Neural cell (in vitro differentiated cells): Measurements from ENCODE around the gene PAMR1.

Experiments
- EP300 ChIP-seq: fragments of 450-650 bp; conservative IDR thresholded peaks from 2 replicates; pipeline ENCODE4 v1.6.1; 2014; ENCODE audit warnings: antibody characterized with exemption, mild to moderate bottlenecking, moderate library complexity; ENCODE audit not compliant: poor library complexity, severe bottlenecking
- MXI1 ChIP-seq: fragments of 450-650 bp; conservative IDR thresholded peaks from 2 replicates; pipeline ENCODE4 v1.6.1; 2014; ENCODE audit warnings: antibody characterized with exemption, mild to moderate bottlenecking; ENCODE audit not compliant: poor library complexity, severe bottlenecking
- POLR2AphosphoS5 ChIP-seq: IDR thresholded peaks from 2 replicates; pipeline ENCODE4 v1.6.1; 2012
- SMC3 ChIP-seq: fragments of 450-650 bp; conservative IDR thresholded peaks from 2 replicates; pipeline ENCODE4 v1.6.1; 2014; ENCODE audit warnings: antibody characterized with exemption, mild to moderate bottlenecking, moderate library complexity; ENCODE audit not compliant: poor library complexity
- TF ChIP-seq, protein P1 (sequence below): fragments of 450-650 bp; IDR thresholded peaks from 2 replicates; pipeline ENCODE4 v1.5.1; 2014; ENCODE audit warnings: antibody characterized with exemption, mild to moderate bottlenecking, moderate library complexity; ENCODE audit not compliant: poor library complexity, severe bottlenecking
- TF ChIP-seq, protein P2 (sequence below): IDR thresholded peaks from 2 replicates; pipeline ENCODE4 v1.6.1; 2012; ENCODE audit warnings: borderline replicate concordance

DNA sequence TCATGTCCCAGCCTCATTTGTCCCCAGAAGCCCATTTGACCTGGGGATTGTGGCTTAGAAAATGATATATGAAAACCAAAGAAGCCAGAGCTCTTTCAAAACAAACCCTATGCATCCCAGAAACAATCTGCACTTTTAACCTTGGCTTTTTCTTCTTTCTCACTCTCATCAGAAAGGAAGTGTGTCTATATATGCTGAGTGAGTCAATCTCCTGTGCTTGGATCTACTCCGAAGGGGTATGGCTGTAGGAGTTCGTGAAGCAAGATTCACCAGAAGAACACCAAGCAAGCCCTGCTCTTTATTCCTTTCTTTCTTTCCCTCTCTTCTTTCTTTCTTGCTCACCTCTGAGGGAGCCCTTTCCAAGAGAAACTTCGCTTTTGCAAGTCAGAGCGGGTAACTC is 636 bp downstream of the PAMR1 start:
- TF ChIP-seq, protein P1, sequence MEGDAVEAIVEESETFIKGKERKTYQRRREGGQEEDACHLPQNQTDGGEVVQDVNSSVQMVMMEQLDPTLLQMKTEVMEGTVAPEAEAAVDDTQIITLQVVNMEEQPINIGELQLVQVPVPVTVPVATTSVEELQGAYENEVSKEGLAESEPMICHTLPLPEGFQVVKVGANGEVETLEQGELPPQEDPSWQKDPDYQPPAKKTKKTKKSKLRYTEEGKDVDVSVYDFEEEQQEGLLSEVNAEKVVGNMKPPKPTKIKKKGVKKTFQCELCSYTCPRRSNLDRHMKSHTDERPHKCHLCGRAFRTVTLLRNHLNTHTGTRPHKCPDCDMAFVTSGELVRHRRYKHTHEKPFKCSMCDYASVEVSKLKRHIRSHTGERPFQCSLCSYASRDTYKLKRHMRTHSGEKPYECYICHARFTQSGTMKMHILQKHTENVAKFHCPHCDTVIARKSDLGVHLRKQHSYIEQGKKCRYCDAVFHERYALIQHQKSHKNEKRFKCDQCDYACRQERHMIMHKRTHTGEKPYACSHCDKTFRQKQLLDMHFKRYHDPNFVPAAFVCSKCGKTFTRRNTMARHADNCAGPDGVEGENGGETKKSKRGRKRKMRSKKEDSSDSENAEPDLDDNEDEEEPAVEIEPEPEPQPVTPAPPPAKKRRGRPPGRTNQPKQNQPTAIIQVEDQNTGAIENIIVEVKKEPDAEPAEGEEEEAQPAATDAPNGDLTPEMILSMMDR = no peak
- TF ChIP-seq POLR2AphosphoS5 = no peak
- no peak for TF ChIP-seq EP300
- TF ChIP-seq, protein P2, sequence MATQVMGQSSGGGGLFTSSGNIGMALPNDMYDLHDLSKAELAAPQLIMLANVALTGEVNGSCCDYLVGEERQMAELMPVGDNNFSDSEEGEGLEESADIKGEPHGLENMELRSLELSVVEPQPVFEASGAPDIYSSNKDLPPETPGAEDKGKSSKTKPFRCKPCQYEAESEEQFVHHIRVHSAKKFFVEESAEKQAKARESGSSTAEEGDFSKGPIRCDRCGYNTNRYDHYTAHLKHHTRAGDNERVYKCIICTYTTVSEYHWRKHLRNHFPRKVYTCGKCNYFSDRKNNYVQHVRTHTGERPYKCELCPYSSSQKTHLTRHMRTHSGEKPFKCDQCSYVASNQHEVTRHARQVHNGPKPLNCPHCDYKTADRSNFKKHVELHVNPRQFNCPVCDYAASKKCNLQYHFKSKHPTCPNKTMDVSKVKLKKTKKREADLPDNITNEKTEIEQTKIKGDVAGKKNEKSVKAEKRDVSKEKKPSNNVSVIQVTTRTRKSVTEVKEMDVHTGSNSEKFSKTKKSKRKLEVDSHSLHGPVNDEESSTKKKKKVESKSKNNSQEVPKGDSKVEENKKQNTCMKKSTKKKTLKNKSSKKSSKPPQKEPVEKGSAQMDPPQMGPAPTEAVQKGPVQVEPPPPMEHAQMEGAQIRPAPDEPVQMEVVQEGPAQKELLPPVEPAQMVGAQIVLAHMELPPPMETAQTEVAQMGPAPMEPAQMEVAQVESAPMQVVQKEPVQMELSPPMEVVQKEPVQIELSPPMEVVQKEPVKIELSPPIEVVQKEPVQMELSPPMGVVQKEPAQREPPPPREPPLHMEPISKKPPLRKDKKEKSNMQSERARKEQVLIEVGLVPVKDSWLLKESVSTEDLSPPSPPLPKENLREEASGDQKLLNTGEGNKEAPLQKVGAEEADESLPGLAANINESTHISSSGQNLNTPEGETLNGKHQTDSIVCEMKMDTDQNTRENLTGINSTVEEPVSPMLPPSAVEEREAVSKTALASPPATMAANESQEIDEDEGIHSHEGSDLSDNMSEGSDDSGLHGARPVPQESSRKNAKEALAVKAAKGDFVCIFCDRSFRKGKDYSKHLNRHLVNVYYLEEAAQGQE = no peak
- TF ChIP-seq MXI1 = no peak
- no peak for TF ChIP-seq SMC3
